Measurements from ENCODE around the gene PGBD1. TPM values are rescaled to one million over a fixed set of nuclear protein-coding genes. Genes with fewer than 3 reads are reported as not detected.

Gene PGBD1
- total RNA-seq, 1 donor from 2014 or later, result 3.5 TPM

DNA sequence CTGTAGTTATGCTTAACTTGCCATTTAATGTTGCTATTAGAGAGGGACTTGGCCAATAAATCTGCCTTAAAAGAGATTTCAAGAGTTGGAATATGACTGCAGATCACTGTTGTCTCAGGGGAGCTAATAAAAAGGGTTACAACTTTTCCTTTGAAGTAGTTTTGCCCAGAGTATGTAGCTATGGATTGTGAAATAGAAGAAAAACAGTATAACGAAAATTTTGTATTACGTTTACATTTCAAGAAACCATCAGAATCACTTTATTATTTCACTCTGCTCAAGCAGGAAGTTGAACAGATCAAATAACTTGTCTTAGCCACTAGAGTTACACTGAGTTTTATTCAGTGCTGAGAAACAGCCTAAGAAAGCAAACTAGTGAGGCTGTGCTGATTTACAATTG, 17.4 kb upstream of the PGBD1 start:
- intact Hi-C loops (cut with DNase I), result no loop called here
- H3K27me3 ChIP-seq (ENCODE audit: low read depth), result no peaks in the 10 kb centered on the region
- no peaks in the 10 kb centered on the region for H3K36me3 ChIP-seq
- peaks cover 14% of the 10 kb centered on the region for H3K4me1 ChIP-seq
- TF ChIP-seq, protein P1, sequence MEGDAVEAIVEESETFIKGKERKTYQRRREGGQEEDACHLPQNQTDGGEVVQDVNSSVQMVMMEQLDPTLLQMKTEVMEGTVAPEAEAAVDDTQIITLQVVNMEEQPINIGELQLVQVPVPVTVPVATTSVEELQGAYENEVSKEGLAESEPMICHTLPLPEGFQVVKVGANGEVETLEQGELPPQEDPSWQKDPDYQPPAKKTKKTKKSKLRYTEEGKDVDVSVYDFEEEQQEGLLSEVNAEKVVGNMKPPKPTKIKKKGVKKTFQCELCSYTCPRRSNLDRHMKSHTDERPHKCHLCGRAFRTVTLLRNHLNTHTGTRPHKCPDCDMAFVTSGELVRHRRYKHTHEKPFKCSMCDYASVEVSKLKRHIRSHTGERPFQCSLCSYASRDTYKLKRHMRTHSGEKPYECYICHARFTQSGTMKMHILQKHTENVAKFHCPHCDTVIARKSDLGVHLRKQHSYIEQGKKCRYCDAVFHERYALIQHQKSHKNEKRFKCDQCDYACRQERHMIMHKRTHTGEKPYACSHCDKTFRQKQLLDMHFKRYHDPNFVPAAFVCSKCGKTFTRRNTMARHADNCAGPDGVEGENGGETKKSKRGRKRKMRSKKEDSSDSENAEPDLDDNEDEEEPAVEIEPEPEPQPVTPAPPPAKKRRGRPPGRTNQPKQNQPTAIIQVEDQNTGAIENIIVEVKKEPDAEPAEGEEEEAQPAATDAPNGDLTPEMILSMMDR (IDR thresholded peaks at IDR 0.05), result no peak
- DNase-seq (no peak), ATAC-seq (no peak)
- H3K4me3 ChIP-seq, result no peak overlapping the region
- H3K9me3 ChIP-seq, result no peaks in the 10 kb centered on the region
- no peak overlapping the region for H3K27ac ChIP-seq

DNA sequence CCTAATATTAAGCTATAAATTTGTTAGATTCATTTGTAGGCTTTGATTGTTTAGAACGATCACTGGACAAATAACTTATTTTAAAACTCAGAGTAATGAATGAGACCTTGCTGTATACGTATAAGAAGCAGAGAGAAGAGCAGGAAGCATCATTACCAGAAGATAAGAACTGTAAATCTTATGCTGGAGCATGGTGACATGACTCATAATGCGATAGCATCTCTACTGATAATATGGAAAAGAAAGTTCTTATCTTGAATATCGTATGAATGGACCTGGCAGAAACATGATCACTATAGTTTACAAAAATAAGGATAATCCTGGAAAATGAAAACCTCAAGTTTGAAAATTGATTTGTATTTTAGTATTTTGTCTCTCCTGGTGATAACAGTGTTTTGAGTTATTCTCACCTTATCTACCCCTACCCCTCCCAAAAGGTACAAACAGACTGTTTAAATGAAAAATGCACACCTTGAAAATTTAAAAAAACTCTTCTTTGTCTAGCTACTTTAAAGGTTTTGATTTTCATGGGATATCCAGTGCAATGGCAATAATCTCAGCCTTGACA, 16.5 kb upstream of the PGBD1 start:
- Histone ChIP-seq H3K9me3 (no peaks in the 10 kb centered on the region), H3K4me3 (no peak overlapping the region), H3K4me1 (peaks cover 14% of the 10 kb centered on the region), H3K27me3 (ENCODE audit: low read depth) (no peaks in the 10 kb centered on the region), H3K36me3 (no peaks in the 10 kb centered on the region), H3K27ac (no peak overlapping the region)
- ATAC-seq (no peak), DNase-seq (no peak)
- TF ChIP-seq, protein P1 (IDR thresholded peaks at IDR 0.05), result no peak
- intact Hi-C loops (cut with DNase I), result no loop called here

DNA sequence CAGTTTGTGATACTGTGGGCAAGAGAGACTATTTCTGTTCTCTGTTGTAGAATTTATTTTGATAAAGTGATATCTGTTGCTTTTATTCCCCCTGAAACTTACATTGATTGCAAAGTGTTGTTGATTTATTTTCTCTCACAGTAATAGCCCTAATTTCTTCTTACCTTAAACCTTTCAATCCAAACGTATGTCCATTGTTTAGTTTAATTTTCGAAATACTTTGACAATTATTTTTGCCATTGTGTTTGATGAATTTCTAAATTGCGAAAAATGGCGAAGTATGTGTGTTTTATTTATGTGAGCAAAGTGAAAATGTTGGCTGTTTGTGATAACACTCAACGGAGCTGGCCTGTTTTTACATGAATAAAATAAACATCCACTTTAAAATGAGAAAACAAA, 14.8 kb upstream of the PGBD1 start:
- Histone ChIP-seq H3K27me3 (ENCODE audit: low read depth) (no peaks in the 10 kb centered on the region), H3K9me3 (no peaks in the 10 kb centered on the region), H3K27ac (peak overlapping the region; percentile 84), H3K4me3 (peak overlapping the region; percentile 69), H3K36me3 (no peaks in the 10 kb centered on the region), H3K4me1 (peaks cover 14% of the 10 kb centered on the region)
- TF ChIP-seq, protein P1 (IDR thresholded peaks at IDR 0.05), result no peak
- intact Hi-C loops (cut with DNase I), result no loop called here
- DNase-seq (no peak), ATAC-seq (no peak)

DNA sequence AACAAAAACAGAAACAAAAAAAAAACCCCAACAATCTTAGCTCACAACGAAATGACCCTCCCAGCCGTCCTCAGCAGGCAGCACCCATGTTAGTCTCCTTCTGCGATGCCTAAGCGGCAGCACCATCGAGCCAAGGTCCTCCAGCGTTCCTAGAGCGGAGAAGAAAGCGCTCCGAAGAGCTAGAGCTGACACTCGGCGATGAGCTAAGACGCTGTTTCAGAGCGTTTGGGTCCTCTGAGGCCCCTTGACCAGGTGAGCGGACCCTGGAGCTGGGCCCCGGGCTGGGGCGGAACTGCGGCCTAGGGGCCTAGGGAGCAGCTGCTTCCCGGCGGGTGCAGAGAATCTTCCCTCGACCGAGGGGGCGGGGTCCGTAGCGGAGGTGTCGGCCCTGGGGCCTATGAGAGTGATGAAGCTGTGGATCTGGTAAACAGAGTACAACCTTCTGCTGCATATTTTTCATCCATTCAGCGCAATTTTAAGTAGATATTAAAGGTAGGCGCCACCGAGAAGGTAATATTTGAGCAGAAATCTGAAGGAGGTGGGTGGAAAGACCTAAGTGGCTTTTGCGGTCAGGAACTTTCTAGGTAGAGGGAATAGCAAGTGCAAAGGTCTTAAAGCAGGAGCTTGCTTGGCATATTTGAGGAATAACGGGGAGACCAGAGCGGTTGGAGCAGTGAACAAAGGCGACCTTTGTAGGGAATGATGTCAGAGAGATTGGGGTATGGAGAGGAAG, 14.2 kb upstream of the PGBD1 start, which contains the start of gene ZSCAN26:
Gene ZSCAN26 (plus strand): TSS at position 182 of the 733 bp plus-strand sequence. CDS start 4,777 bp downstream, outside the sequence.
- H3K27ac ChIP-seq, result peak within 1 kb of the TSS; percentile 84
- intact Hi-C loops (cut with DNase I), result no loop called here

DNA sequence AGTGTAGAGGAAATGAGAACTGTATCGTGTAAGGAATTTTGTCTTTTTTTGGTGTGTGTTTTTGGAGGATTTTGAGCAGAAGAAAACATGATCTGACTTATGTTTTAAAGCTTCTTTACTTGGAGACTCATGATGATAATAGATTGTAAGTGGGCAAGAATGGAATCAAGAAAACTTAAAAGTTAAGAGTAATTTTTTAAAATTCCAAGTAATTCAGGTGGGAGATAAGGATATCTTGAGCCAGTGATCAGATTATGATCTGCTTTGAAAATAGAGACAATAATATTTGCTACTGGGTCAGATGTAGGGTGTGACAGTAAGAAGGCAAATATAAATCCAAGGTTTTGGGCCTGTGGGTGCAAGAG, 13.7 kb upstream of the PGBD1 start:
- TF ChIP-seq, protein P1 (IDR thresholded peaks at IDR 0.05), result no peak
- peaks cover 11% of the 10 kb centered on the region for H3K36me3 ChIP-seq
- no peaks in the 10 kb centered on the region for H3K9me3 ChIP-seq
- peak overlapping the region; percentile 84 for H3K27ac ChIP-seq
- peaks cover 14% of the 10 kb centered on the region for H3K4me1 ChIP-seq
- intact Hi-C loops (cut with DNase I), result no loop called here
- H3K4me3 ChIP-seq, result peak overlapping the region; percentile 69
- DNase-seq (no peak), ATAC-seq (no peak)
- no peaks in the 10 kb centered on the region for H3K27me3 ChIP-seq (ENCODE audit: low read depth)

More for the DNA sequence above, 14.2 kb upstream of the PGBD1 start, which contains the start of gene ZSCAN26:
- H3K27me3 ChIP-seq (ENCODE audit: low read depth), result no peaks in the 10 kb centered on the region
- peaks cover 6% of the 10 kb centered on the region for H3K36me3 ChIP-seq
- H3K9me3 ChIP-seq, result no peaks in the 10 kb centered on the region
- ATAC-seq (peak; percentile 97 to 99), DNase-seq (peak; percentile 84)
- H3K4me3 ChIP-seq, result peak within 1 kb of the TSS; percentile 69
- H3K4me1 ChIP-seq, result peaks cover 14% of the 10 kb centered on the region
- TF ChIP-seq, protein P1 (IDR thresholded peaks at IDR 0.05), result no peak
